Liver (tissue), 3 donors: ENCODE measurements around the gene CD180.

ENCODE experiments used
- FOXA1 ChIP-seq: IDR thresholded peaks from 2 replicates; pipeline ENCODE4 v1.6.1; 2016; ENCODE audit warnings: antibody characterized with exemption
- HNF4A ChIP-seq, 2 donors: conservative IDR thresholded peaks; 2 replicates each; pipeline ENCODE4 v1.6.1; 2016; ENCODE audit warnings: antibody characterized with exemption in 2 of 2, mild to moderate bottlenecking in 2 of 2
- RAD21 ChIP-seq, 2 donors: IDR thresholded peaks; 2 replicates each; pipeline ENCODE4 v1.6.1; 2016; ENCODE audit warnings: antibody characterized with exemption in 2 of 2, mild to moderate bottlenecking in 2 of 2
- SP1 ChIP-seq: IDR thresholded peaks from 2 replicates; pipeline ENCODE4 v1.6.1; 2018; ENCODE audit warnings: antibody characterized with exemption, mild to moderate bottlenecking
- TAF1 ChIP-seq: conservative IDR thresholded peaks from 2 replicates; pipeline ENCODE4 v1.6.1; 2016; ENCODE audit warnings: antibody characterized with exemption, mild to moderate bottlenecking
- YY1 ChIP-seq: IDR thresholded peaks from 2 replicates; pipeline ENCODE4 v1.6.1; 2016; ENCODE audit warnings: antibody characterized with exemption, mild to moderate bottlenecking
- TF ChIP-seq, protein P1 (sequence below): IDR thresholded peaks from 2 replicates; pipeline ENCODE4 v1.6.1; 2016; ENCODE audit warnings: antibody characterized with exemption
- TF ChIP-seq, protein P2 (sequence below): IDR thresholded peaks from 2 replicates; pipeline ENCODE4 v1.6.1; 2016; ENCODE audit warnings: antibody characterized with exemption, mild to moderate bottlenecking
- TF ChIP-seq, protein P3 (sequence below): fragments of 150-350 bp; IDR thresholded peaks from 2 replicates; pipeline ENCODE4 v1.5.1; 2017; ENCODE audit warnings: improper control_type of control experiment, low read depth, low read length; ENCODE audit not compliant: missing input control
- TF ChIP-seq, protein P4 (sequence below): IDR thresholded peaks from 2 replicates; pipeline ENCODE4 v1.6.1; 2016; ENCODE audit warnings: antibody characterized with exemption
- donor health status: healthy.
- donor health status: healthy.

DNA sequence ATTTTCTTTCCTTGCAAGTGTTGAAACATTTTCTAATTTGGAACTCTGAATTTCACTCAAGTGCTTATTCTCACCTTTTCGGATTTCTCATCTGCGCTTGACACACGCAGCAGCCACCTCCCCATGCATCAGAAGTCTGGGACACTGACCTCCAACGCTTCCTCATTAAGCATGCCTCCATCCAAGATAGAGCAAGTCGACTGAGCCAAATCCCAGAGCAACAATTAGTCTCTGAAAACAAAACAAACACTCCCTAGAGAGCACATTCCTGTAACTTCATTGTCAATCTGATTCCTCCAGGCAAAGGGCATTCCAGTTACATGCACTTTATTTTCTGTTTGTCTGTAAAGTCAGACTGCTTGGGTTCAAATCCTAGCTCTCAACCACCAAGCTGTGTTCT, 5.7 kb downstream of the CD180 start:
- TF ChIP-seq HNF4A (conservative IDR thresholded peaks at IDR 0.05) (no peak), TAF1 (no peak), FOXA1 (no peak), YY1 (no peak), SP1 (no peak), RAD21 (IDR thresholded peaks at IDR 0.05) (no peak)
- TF ChIP-seq, protein P1, sequence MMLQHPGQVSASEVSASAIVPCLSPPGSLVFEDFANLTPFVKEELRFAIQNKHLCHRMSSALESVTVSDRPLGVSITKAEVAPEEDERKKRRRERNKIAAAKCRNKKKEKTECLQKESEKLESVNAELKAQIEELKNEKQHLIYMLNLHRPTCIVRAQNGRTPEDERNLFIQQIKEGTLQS: no peak
- TF ChIP-seq, protein P2, sequence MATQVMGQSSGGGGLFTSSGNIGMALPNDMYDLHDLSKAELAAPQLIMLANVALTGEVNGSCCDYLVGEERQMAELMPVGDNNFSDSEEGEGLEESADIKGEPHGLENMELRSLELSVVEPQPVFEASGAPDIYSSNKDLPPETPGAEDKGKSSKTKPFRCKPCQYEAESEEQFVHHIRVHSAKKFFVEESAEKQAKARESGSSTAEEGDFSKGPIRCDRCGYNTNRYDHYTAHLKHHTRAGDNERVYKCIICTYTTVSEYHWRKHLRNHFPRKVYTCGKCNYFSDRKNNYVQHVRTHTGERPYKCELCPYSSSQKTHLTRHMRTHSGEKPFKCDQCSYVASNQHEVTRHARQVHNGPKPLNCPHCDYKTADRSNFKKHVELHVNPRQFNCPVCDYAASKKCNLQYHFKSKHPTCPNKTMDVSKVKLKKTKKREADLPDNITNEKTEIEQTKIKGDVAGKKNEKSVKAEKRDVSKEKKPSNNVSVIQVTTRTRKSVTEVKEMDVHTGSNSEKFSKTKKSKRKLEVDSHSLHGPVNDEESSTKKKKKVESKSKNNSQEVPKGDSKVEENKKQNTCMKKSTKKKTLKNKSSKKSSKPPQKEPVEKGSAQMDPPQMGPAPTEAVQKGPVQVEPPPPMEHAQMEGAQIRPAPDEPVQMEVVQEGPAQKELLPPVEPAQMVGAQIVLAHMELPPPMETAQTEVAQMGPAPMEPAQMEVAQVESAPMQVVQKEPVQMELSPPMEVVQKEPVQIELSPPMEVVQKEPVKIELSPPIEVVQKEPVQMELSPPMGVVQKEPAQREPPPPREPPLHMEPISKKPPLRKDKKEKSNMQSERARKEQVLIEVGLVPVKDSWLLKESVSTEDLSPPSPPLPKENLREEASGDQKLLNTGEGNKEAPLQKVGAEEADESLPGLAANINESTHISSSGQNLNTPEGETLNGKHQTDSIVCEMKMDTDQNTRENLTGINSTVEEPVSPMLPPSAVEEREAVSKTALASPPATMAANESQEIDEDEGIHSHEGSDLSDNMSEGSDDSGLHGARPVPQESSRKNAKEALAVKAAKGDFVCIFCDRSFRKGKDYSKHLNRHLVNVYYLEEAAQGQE: no peak
- TF ChIP-seq, protein P3, sequence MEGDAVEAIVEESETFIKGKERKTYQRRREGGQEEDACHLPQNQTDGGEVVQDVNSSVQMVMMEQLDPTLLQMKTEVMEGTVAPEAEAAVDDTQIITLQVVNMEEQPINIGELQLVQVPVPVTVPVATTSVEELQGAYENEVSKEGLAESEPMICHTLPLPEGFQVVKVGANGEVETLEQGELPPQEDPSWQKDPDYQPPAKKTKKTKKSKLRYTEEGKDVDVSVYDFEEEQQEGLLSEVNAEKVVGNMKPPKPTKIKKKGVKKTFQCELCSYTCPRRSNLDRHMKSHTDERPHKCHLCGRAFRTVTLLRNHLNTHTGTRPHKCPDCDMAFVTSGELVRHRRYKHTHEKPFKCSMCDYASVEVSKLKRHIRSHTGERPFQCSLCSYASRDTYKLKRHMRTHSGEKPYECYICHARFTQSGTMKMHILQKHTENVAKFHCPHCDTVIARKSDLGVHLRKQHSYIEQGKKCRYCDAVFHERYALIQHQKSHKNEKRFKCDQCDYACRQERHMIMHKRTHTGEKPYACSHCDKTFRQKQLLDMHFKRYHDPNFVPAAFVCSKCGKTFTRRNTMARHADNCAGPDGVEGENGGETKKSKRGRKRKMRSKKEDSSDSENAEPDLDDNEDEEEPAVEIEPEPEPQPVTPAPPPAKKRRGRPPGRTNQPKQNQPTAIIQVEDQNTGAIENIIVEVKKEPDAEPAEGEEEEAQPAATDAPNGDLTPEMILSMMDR: no peak
- TF ChIP-seq, protein P4, sequence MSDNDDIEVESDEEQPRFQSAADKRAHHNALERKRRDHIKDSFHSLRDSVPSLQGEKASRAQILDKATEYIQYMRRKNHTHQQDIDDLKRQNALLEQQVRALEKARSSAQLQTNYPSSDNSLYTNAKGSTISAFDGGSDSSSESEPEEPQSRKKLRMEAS: no peak
